ENCODE measurements around the gene GRK4. TPM values are rescaled to one million over a fixed set of nuclear protein-coding genes. Genes with fewer than 3 reads are reported as not detected.
"Not testable (repeated sequence)": the region's sequence is repeated elsewhere in the genome, so short reads cannot be mapped to it uniquely, and the experiment has no call there.

GRK4 gene
- total RNA-seq, 1 donor from 2014 or later: 9.0 TPM

GRCh38 chr4:2968381-2968780 is 5.0 kb downstream of the GRK4 start:
- Histone ChIP-seq H3K36me3 (no peaks in the 10 kb centered on the region), H3K4me3 (no peak overlapping the region), H3K27me3 (ENCODE audit: low read depth) (no peaks in the 10 kb centered on the region), H3K9me3 (replicated peaks) (no peaks in the 10 kb centered on the region), H3K27ac (replicated peaks) (no peak overlapping the region), H3K4me1 (peaks cover 20% of the 10 kb centered on the region)
- intact Hi-C loops (cut with micrococcal nuclease): no loop called here
- TF ChIP-seq CTCF (IDR thresholded peaks at IDR 0.05; ENCODE audit: borderline replicate concordance): no peak
- no peak for DNase-seq

GRCh38 chr4:2971275-2971674 is 7.9 kb downstream of the GRK4 start:
- TF ChIP-seq CTCF (IDR thresholded peaks at IDR 0.05; ENCODE audit: borderline replicate concordance): no peak
- intact Hi-C loops (cut with micrococcal nuclease): no loop called here
- Histone ChIP-seq H3K36me3 (no peaks in the 10 kb centered on the region), H3K27ac (replicated peaks) (no peak overlapping the region), H3K9me3 (replicated peaks) (no peaks in the 10 kb centered on the region), H3K4me1 (no peaks in the 10 kb centered on the region), H3K4me3 (no peak overlapping the region), H3K27me3 (ENCODE audit: low read depth) (no peaks in the 10 kb centered on the region)
- DNase-seq: no peak

GRCh38 chr4:2977211-2978088 is 14.1 kb downstream of the GRK4 start:
- intact Hi-C loops (cut with micrococcal nuclease): no loop called here
- no peak for TF ChIP-seq CTCF (IDR thresholded peaks at IDR 0.05; ENCODE audit: borderline replicate concordance)
- H3K4me1 ChIP-seq: peaks cover 17% of the 10 kb centered on the region
- no peaks in the 10 kb centered on the region for H3K27me3 ChIP-seq (ENCODE audit: low read depth)
- peaks cover 8% of the 10 kb centered on the region for H3K36me3 ChIP-seq
- no peak overlapping the region for H3K27ac ChIP-seq (replicated peaks)
- DNase-seq: no peak
- peaks cover 13% of the 10 kb centered on the region for H3K9me3 ChIP-seq (replicated peaks)
- H3K4me3 ChIP-seq: no peak overlapping the region

- no peak overlapping the region for H3K27ac ChIP-seq (replicated peaks)
- H3K4me1 ChIP-seq: peaks cover 17% of the 10 kb centered on the region
- H3K4me3 ChIP-seq: no peak overlapping the region
- no peaks in the 10 kb centered on the region for H3K27me3 ChIP-seq (ENCODE audit: low read depth)
- intact Hi-C loops (cut with micrococcal nuclease): no loop called here
- H3K36me3 ChIP-seq: peaks cover 8% of the 10 kb centered on the region
- peaks cover 13% of the 10 kb centered on the region for H3K9me3 ChIP-seq (replicated peaks)
- TF ChIP-seq CTCF (IDR thresholded peaks at IDR 0.05; ENCODE audit: borderline replicate concordance): no peak
- DNase-seq: no peak
Measured at GRCh38 chr4:2981256-2981819, 18.0 kb downstream of the GRK4 start.

GRCh38 chr4:2982012-2982411 is 18.6 kb downstream of the GRK4 start:
- peaks cover 14% of the 10 kb centered on the region for H3K4me1 ChIP-seq

GRCh38 chr4:2983715-2984114 is 20.3 kb downstream of the GRK4 start:
- H3K4me3 ChIP-seq; H3K27me3 ChIP-seq (ENCODE audit: low read depth); DNase-seq; H3K27ac ChIP-seq (replicated peaks); intact Hi-C loops (cut with micrococcal nuclease); H3K4me1 ChIP-seq: not testable (repeated sequence)
- H3K36me3 ChIP-seq: peaks cover 11% of the 10 kb centered on the region
- H3K9me3 ChIP-seq (replicated peaks): peaks cover 13% of the 10 kb centered on the region

More at GRCh38 chr4:2982012-2982411, 18.6 kb downstream of the GRK4 start:
- DNase-seq: no peak
- H3K27ac ChIP-seq (replicated peaks): no peak overlapping the region
- H3K36me3 ChIP-seq: peaks cover 8% of the 10 kb centered on the region
- intact Hi-C loops (cut with micrococcal nuclease): no loop called here
- H3K27me3 ChIP-seq (ENCODE audit: low read depth): no peaks in the 10 kb centered on the region
- no peak for TF ChIP-seq CTCF (IDR thresholded peaks at IDR 0.05; ENCODE audit: borderline replicate concordance)
- no peak overlapping the region for H3K4me3 ChIP-seq
- peaks cover 13% of the 10 kb centered on the region for H3K9me3 ChIP-seq (replicated peaks)
